HG03469 (cell line): ENCODE measurements around the gene LRRC49.

Experiments
- ATAC-seq: cut with Tn5 transposase; IDR thresholded peaks from one replicate; pipeline ENCODE4 v1.9.1; 2021; ENCODE audit warnings: mild to moderate bottlenecking, moderate library complexity, moderate number of reproducible peaks; ENCODE audit not compliant: unreplicated experiment

The LRRC49 gene

GRCh38 chr15:71085809-71086208, 193.2 kb downstream of the LRRC49 start:
- no peak for ATAC-seq

DNA sequence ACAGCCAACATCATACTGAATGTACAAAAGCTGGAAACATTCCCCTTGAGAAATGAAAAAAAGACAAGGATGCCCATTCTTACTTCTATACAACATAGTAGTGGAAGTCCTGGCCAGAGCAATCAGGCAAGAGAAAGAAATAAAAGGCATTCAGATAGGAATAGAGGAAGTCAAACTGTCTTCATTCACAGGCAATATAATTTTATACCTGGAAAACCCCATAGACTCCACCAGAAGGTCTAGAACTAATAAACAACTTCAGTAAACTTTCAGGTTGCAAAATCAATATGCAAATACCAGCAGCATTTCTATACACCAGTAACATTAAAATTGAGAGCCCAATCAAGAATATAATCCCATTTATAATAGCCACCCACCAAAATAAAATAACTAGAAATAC, 195.5 kb downstream of the LRRC49 start:
- ATAC-seq: no peak

DNA sequence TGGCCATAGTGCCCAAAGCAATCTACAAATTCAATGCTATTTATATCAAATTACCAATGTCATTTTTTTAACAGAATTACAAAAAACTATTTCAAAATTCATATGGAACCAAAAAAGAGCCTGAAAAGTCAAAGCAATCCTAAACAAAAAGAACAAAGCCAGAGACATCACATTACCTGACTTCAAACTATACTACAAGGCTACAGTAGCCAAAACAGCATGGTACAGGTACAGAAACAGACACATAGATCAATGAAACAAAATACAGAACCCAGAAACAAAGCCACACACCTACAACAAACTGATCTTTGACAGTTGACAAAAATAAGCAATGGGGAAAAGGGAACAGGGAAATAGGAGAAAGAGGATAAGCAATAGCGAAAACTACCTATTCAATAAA, 196.1 kb downstream of the LRRC49 start:
- ATAC-seq: no peak

DNA sequence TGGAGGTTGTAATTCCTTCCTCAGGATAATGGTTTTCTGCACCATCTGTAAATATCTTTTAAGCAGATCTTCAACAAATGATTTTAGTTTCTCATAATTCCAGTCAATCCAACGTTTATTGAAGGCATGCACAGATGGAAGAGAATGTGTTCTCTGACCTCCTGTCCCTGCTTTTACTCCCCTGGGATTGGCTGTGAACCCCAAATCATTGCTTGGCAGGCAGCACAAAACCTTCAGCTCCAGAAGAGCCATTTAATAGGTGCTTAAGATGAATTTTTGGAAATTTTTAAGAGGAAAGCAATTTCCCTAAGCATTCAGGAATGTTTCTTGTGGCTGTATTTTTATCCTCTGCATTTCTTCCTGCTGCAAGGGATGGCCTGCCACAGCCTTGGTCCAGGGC, 197.2 kb downstream of the LRRC49 start:
- ATAC-seq: no peak

GRCh38 chr15:71091601-71092000, 199.0 kb downstream of the LRRC49 start:
- no peak for ATAC-seq

DNA sequence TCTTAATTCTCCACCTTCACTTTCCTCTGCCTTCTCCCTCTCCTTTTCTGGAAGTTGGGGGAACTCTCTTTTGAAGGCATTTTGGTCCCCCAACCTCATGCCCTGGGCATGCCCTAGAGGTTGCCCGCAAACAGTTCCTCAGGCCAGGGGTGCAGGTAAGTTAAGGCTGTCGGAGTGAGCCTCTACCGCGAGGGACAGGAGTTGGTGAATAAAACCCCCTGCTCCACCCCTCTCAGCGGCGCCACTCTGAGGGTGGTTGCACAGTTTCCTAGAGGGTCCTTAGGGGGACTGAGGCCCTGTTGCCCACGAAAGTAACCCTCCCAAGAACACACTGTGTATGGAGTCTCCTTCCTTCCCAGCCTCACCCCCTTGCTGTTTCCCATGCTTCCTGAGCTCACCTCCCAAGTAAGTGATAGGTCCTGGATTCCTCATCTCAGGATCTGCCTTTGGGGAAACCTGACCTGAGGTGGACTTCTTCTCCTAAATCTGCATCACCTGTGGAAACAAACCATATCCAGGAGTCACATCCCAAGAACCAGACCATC, 199.5 kb downstream of the LRRC49 start:
- no peak for ATAC-seq

GRCh38 chr15:71093054-71094024, 200.7 kb downstream of the LRRC49 start:
- ATAC-seq: no peak

DNA sequence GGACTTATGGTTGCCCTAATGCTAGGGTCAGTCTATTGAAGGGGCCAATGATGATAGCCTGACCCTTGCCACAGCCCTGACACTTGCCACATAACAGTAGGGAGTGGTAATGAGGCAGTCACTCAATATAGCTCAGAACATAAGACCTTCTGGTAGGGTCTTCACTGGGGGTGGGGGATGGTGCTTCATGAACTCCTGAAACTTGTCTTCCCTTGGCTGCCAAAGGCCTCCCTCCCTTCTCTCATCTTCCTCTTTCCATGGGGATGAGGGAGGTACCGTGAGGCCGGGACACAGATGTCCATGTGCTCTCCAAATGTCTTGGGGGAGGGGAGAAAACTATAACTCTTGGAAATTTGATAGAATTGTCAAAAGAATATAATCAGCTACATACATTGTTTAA, 201.5 kb downstream of the LRRC49 start:
- no peak for ATAC-seq

- ATAC-seq: no peak
Measured at GRCh38 chr15:71096676-71097075, 204.1 kb downstream of the LRRC49 start.

DNA sequence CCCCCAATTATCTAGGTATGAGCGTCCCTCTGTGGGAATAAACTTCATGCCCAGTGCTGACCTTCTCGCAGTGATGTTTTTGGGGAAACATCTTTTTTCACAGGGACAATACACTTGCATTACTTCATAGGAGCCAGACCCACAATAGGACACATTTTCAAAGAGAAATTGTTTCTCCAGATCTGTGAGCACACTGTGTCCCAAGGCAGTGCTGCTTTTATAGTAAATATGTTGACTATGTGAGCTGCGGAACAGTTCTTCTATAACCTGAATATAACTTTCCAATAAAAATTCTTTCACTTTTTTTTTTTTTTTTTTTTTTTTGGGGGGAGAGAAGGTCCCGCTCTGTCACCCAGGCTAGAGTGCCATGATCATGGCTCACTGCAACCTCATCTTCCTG, 205.3 kb downstream of the LRRC49 start:
- ATAC-seq: no peak

- no peak for ATAC-seq
Measured at GRCh38 chr15:71098920-71099319, 206.3 kb downstream of the LRRC49 start.
